Measurements from ENCODE around the gene PLXND1.
A peak's percentile ranks its signal among the peaks of the same experiment; 100 is the strongest.

Gene PLXND1

GRCh38 chr3:129599073-129599472, 7.4 kb downstream of the PLXND1 start:
- Histone ChIP-seq H3K27me3 (ENCODE audit: insufficient read depth, low read length, poor library complexity, severe bottlenecking) (no peaks in the 10 kb centered on the region), H3K4me1 (ENCODE audit: insufficient read depth, low read length, poor library complexity, severe bottlenecking) (peaks cover 95% of the 10 kb centered on the region), H2AFZ (ENCODE audit: low read length) (no peak overlapping the region), H3F3A (ENCODE audit: low read depth) (peaks cover 10% of the 10 kb centered on the region), H3K9ac (ENCODE audit: low read depth, low read length, poor library complexity, severe bottlenecking) (peak overlapping the region; percentile 72), H4K20me1 (ENCODE audit: insufficient read depth, low read length, poor library complexity, severe bottlenecking) (peaks cover 28% of the 10 kb centered on the region), H3K9me3 (ENCODE audit: insufficient read depth, low read depth, low read length) (no peaks in the 10 kb centered on the region), H3K79me2 (ENCODE audit: insufficient read depth, low read length) (peaks cover 95% of the 10 kb centered on the region), H3K4me2 (ENCODE audit: low read depth, low read length, poor library complexity, severe bottlenecking) (peak overlapping the region; percentile 95), H3K9me2 (replicated peaks; ENCODE audit: low read depth, low read length) (no peaks in the 10 kb centered on the region), H3K36me3 (ENCODE audit: insufficient read depth, low read length) (no peaks in the 10 kb centered on the region), H3K4me3 (ENCODE audit: low read length, poor library complexity, severe bottlenecking) (peak overlapping the region; percentile 78)
- no peak for TF ChIP-seq EZH2phosphoT487 (IDR thresholded peaks at IDR 0.05; ENCODE audit: borderline replicate concordance)
- TF ChIP-seq, protein P1, sequence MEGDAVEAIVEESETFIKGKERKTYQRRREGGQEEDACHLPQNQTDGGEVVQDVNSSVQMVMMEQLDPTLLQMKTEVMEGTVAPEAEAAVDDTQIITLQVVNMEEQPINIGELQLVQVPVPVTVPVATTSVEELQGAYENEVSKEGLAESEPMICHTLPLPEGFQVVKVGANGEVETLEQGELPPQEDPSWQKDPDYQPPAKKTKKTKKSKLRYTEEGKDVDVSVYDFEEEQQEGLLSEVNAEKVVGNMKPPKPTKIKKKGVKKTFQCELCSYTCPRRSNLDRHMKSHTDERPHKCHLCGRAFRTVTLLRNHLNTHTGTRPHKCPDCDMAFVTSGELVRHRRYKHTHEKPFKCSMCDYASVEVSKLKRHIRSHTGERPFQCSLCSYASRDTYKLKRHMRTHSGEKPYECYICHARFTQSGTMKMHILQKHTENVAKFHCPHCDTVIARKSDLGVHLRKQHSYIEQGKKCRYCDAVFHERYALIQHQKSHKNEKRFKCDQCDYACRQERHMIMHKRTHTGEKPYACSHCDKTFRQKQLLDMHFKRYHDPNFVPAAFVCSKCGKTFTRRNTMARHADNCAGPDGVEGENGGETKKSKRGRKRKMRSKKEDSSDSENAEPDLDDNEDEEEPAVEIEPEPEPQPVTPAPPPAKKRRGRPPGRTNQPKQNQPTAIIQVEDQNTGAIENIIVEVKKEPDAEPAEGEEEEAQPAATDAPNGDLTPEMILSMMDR (conservative IDR thresholded peaks at IDR 0.05; ENCODE audit: low read length): no peak

GRCh38 chr3:129598484-129598883, 8.0 kb downstream of the PLXND1 start:
- H3K36me3 ChIP-seq (ENCODE audit: insufficient read depth, low read length): no peaks in the 10 kb centered on the region
- H2AFZ ChIP-seq (ENCODE audit: low read length): no peak overlapping the region
- H3K4me3 ChIP-seq (ENCODE audit: low read length, poor library complexity, severe bottlenecking): peak overlapping the region; percentile 35
- peaks cover 95% of the 10 kb centered on the region for H3K4me1 ChIP-seq (ENCODE audit: insufficient read depth, low read length, poor library complexity, severe bottlenecking)
- H3K27me3 ChIP-seq (ENCODE audit: insufficient read depth, low read length, poor library complexity, severe bottlenecking): no peaks in the 10 kb centered on the region
- peaks cover 14% of the 10 kb centered on the region for H3F3A ChIP-seq (ENCODE audit: low read depth)
- no peaks in the 10 kb centered on the region for H3K9me2 ChIP-seq (replicated peaks; ENCODE audit: low read depth, low read length)
- TF ChIP-seq, protein P1 (conservative IDR thresholded peaks at IDR 0.05; ENCODE audit: low read length): no peak
- no peak for TF ChIP-seq EZH2phosphoT487 (IDR thresholded peaks at IDR 0.05; ENCODE audit: borderline replicate concordance)
- no peaks in the 10 kb centered on the region for H3K9me3 ChIP-seq (ENCODE audit: insufficient read depth, low read depth, low read length)
- peak overlapping the region; percentile 72 for H3K9ac ChIP-seq (ENCODE audit: low read depth, low read length, poor library complexity, severe bottlenecking)
- H3K4me2 ChIP-seq (ENCODE audit: low read depth, low read length, poor library complexity, severe bottlenecking): peak overlapping the region; percentile 95
- H3K79me2 ChIP-seq (ENCODE audit: insufficient read depth, low read length): peaks cover 89% of the 10 kb centered on the region
- H4K20me1 ChIP-seq (ENCODE audit: insufficient read depth, low read length, poor library complexity, severe bottlenecking): peaks cover 23% of the 10 kb centered on the region

DNA sequence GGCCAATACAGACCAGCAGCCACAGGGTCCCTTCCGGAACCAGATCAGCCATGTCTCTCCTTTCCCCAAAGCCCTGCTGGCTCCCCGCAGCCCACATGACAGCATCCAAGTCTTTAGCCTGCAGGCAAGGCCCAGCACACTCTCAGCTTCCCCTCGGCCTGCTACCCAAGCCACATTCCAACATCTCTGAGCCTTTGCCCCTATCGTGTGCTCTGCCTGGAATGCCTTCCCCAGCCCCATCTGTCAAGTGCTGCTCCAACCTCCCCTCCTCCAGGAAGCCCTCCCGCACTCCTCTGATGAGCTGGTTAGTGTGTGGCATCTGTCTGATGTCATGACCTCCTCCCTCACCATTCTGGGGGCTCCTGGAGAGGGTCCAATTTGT, 8.5 kb downstream of the PLXND1 start:
- peaks cover 87% of the 10 kb centered on the region for H3K79me2 ChIP-seq (ENCODE audit: insufficient read depth, low read length)
- no peaks in the 10 kb centered on the region for H3K9me3 ChIP-seq (ENCODE audit: insufficient read depth, low read depth, low read length)
- peak overlapping the region; percentile 35 for H3K4me3 ChIP-seq (ENCODE audit: low read length, poor library complexity, severe bottlenecking)
- peak overlapping the region; percentile 95 for H3K4me2 ChIP-seq (ENCODE audit: low read depth, low read length, poor library complexity, severe bottlenecking)
- H3K27me3 ChIP-seq (ENCODE audit: insufficient read depth, low read length, poor library complexity, severe bottlenecking): no peaks in the 10 kb centered on the region
- no peaks in the 10 kb centered on the region for H3K9me2 ChIP-seq (replicated peaks; ENCODE audit: low read depth, low read length)
- peak overlapping the region; percentile 72 for H3K9ac ChIP-seq (ENCODE audit: low read depth, low read length, poor library complexity, severe bottlenecking)
- no peak for TF ChIP-seq EZH2phosphoT487 (IDR thresholded peaks at IDR 0.05; ENCODE audit: borderline replicate concordance)
- TF ChIP-seq, protein P1 (conservative IDR thresholded peaks at IDR 0.05; ENCODE audit: low read length): no peak
- no peak overlapping the region for H2AFZ ChIP-seq (ENCODE audit: low read length)
- H3K4me1 ChIP-seq (ENCODE audit: insufficient read depth, low read length, poor library complexity, severe bottlenecking): peaks cover 95% of the 10 kb centered on the region
- peaks cover 20% of the 10 kb centered on the region for H4K20me1 ChIP-seq (ENCODE audit: insufficient read depth, low read length, poor library complexity, severe bottlenecking)
- H3K36me3 ChIP-seq (ENCODE audit: insufficient read depth, low read length): no peaks in the 10 kb centered on the region
- H3F3A ChIP-seq (ENCODE audit: low read depth): peaks cover 19% of the 10 kb centered on the region
